A549 treated with Mapracorat at 1 μM for 4 hours (cell line): ENCODE data around the gene PIK3C3. TPM values are rescaled to one million over a fixed set of nuclear protein-coding genes. Genes with fewer than 3 reads are reported as not detected.

ENCODE experiments used
- total RNA-seq: library from RNA; stranded (reverse); fragments of 200-300 nt; extraction: Qiagen RNA extraction; gene quantifications from 5 replicates; pipeline ENCODE4 v1.2.3, GENCODE V29; 2022

PIK3C3 gene
- total RNA-seq, result 15.6 to 21.2 TPM (median 19.6 TPM) in 5 replicates

DNA sequence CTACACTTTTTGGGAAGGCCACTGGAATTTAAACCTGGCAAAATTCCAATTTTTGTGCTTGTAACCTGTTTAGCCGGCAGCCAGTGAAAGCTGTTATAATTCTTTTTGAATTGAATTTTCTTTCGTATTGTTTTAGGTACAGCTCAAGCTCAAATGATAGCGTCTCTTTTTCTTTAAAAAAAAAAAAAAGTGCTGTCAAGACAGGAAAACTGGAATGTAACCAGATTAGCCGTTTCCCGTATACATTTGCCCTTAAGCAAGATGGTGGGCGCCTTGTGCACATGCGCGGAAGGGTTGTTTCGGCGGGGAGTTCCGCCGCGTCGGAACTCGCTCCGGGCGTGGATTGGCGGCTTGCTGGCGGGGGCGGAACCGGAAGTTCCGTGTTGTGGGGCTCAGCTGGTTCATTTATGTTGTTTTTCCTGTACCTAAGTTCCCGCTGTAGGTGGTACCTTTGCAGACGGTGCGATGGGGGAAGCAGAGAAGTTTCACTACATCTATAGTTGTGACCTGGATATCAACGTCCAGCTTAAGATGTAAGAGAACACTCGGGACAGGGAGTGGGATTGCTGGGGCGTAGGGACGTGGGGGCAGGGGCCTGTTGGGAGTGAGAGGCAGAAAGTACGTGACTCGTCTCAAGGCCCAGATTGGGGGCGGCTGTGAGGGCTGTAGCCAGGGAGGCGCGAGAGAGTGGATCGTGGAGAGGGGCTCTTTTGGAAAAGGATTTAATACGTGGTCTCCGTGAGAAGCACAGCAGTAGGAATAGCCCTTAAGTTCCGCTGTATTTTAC lies at the start of gene PIK3C3:
Gene PIK3C3, plus strand, starts transcription at position 408 of the 787 bp plus-strand sequence. Its CDS starts 58 bp downstream, at position 466.

